ENCODE data around the gene SCN5A. TPM values are rescaled to one million over a fixed set of nuclear protein-coding genes. Genes with fewer than 3 reads are reported as not detected.

SCN5A gene
- total and polyA plus RNA-seq, 2 donors (not counting 1 experiment from before 2014, with no cell fraction given) = 0.20 to 0.37 TPM

DNA sequence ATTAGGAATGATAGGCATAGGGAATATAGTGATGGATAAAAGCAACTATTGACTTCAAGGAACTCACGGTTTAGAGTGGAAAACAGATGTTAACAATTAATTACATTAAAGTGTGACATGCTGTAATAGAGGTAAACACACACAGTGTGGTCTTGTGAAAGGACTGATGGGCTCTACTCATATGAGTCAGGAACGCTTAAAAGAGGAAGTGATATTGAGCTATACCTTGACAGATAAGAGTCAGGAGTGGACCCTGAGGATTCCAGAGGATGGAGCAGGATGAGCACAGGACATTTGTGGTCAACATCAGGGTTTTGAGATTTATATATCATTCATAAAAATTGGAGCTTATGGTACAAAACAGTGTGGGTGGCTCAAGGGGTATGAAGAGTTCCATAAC, 142.4 kb downstream of the SCN5A start:
- no peak overlapping the region for H3K9ac ChIP-seq (ENCODE audit: low read length)
- no peak overlapping the region for H2AFZ ChIP-seq (ENCODE audit: insufficient read depth, low read depth, low read length, poor library complexity, severe bottlenecking)
- no peak for ATAC-seq (ENCODE audit: low read depth)
- peaks cover 5 to 31% of the 10 kb centered on the region in 2 experiments for H3K36me3 ChIP-seq (replicated peaks in 1 of 2; ENCODE audit: control extremely low read depth in 1 of 2, control insufficient read depth in 1 of 2, extremely low read depth in 1 of 2, insufficient read depth in 2 of 2, low read length in 1 of 2)
- DNase-seq = no peak
- CTCF ChIA-PET = interaction anchor here (1.2 to 1.5 kb wide), 4 partner anchors 11 to 532 kb away, joined by 3 to 14 read pairs (median 5); partner anchors contain the start of gene EXOG
- no peak overlapping the region for H3K4me3 Mint-ChIP-seq
- H3K4me1 Mint-ChIP-seq = no peaks in the 10 kb centered on the region
- no peak overlapping the region for H3K27ac ChIP-seq (ENCODE audit: low read length in 2 of 2)
- H3K4me1 ChIP-seq (ENCODE audit: control insufficient read depth in 2 of 2, insufficient read depth in 2 of 2, low read length in 2 of 2) = no peaks in the 10 kb centered on the region
- H3K4me3 ChIP-seq (ENCODE audit: control extremely low read depth in 1 of 5, extremely low read depth in 1 of 5, insufficient read depth in 1 of 5, low read depth in 2 of 5, low read length in 4 of 5) = no peak overlapping the region
- no peak overlapping the region for H3K4me2 ChIP-seq (replicated peaks; ENCODE audit: low read depth, low read length, poor library complexity, severe bottlenecking)
- WGBS (ENCODE audit: insufficient coverage) = 43% methylated on average over 1 of the region's 2 CpGs
- no peaks in the 10 kb centered on the region for H3K9me3 ChIP-seq (ENCODE audit: control extremely low read depth in 1 of 3, control insufficient read depth in 2 of 3, insufficient read depth in 1 of 3, low read length in 2 of 3)
- no peaks in the 10 kb centered on the region for H3K27me3 Mint-ChIP-seq
- H3K9me3 Mint-ChIP-seq (ENCODE audit: insufficient read depth) = no peaks in the 10 kb centered on the region
- H3K27ac Mint-ChIP-seq = no peak overlapping the region
- POLR2A ChIA-PET = no interaction called here
- TF ChIP-seq CTCF (IDR thresholded peaks at IDR 0.05) (no peak), EZH2 (IDR thresholded peaks at IDR 0.05; ENCODE audit: borderline replicate concordance, insufficient read depth, low read depth, low read length, poor library complexity, severe bottlenecking) (no peak)
- no peaks in the 10 kb centered on the region for H3K79me2 ChIP-seq (ENCODE audit: control insufficient read depth, insufficient read depth, low read length)
- no peaks in the 10 kb centered on the region for H4K20me1 ChIP-seq (ENCODE audit: control insufficient read depth, insufficient read depth, low read length, poor library complexity, severe bottlenecking)
- no peaks in the 10 kb centered on the region for H3K27me3 ChIP-seq (replicated peaks in 1 of 4; ENCODE audit: control extremely low read depth in 1 of 4, control insufficient read depth in 3 of 4, insufficient read depth in 4 of 4, low read length in 3 of 4)
- intact Hi-C loops (cut with micrococcal nuclease) = no loop called here

DNA sequence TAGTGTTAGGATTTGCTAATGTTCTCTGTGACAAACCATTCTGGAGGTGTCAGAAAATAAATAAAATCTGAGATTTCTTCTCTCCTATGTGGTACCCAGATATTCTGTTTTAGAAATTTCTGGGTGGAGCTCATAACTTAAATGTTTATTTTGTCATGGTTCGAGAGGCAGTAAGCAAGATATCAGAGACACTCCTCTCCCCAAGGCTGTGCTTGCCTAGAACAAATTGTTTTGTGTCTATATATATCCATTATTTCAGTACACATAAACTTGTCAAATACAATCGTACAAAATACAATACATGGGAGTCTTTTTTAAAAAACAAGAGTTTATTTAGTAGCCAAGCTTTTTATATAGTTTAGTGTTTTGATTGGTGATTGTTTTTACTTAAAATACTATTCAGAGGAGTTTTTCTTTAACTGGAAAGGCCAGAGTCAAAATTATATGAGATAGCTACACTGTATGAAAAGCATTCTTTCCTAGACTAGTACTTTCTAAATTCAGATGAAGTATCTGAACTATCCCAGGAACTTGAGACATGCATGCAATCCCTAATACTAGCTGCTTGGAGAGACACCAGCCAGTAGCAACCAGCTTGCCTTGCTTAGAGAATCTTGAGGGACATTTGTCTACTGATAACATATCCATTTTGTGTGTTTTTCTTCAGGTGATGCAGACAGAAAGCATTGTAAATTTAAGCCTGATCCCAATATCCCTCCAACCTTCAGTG, 148.6 kb downstream of the SCN5A start:
- H3K4me1 ChIP-seq (ENCODE audit: control insufficient read depth in 2 of 2, insufficient read depth in 2 of 2, low read length in 2 of 2) = peaks cover 6 to 10% of the 10 kb centered on the region in 2 donors
- no peak overlapping the region for H3K9ac ChIP-seq (ENCODE audit: low read length)
- H3K4me2 ChIP-seq (replicated peaks; ENCODE audit: low read depth, low read length, poor library complexity, severe bottlenecking) = no peak overlapping the region
- intact Hi-C loops (cut with micrococcal nuclease) = no loop called here
- H3K4me3 ChIP-seq (ENCODE audit: control extremely low read depth in 1 of 5, extremely low read depth in 1 of 5, insufficient read depth in 1 of 5, low read depth in 2 of 5, low read length in 4 of 5) = no peak overlapping the region
- H2AFZ ChIP-seq (ENCODE audit: insufficient read depth, low read depth, low read length, poor library complexity, severe bottlenecking) = no peak overlapping the region
- no peaks in the 10 kb centered on the region for H3K27me3 ChIP-seq (replicated peaks in 1 of 4; ENCODE audit: control extremely low read depth in 1 of 4, control insufficient read depth in 3 of 4, insufficient read depth in 4 of 4, low read length in 3 of 4)
- Mint-ChIP-seq H3K27me3 (no peaks in the 10 kb centered on the region), H3K4me1 (peaks cover 19% of the 10 kb centered on the region), H3K27ac (no peak overlapping the region), H3K9me3 (ENCODE audit: insufficient read depth) (no peaks in the 10 kb centered on the region), H3K4me3 (no peak overlapping the region)
- H3K36me3 ChIP-seq (replicated peaks in 1 of 2; ENCODE audit: control extremely low read depth in 1 of 2, control insufficient read depth in 1 of 2, extremely low read depth in 1 of 2, insufficient read depth in 2 of 2, low read length in 1 of 2) = peaks cover 0 to 18% of the 10 kb centered on the region in 2 experiments
- TF ChIP-seq EZH2 (IDR thresholded peaks at IDR 0.05; ENCODE audit: borderline replicate concordance, insufficient read depth, low read depth, low read length, poor library complexity, severe bottlenecking) (no peak), CTCF (IDR thresholded peaks at IDR 0.05) (no peak)
- no peak overlapping the region for H3K27ac ChIP-seq (ENCODE audit: low read length in 2 of 2)
- WGBS (ENCODE audit: insufficient coverage) = no CpG with 5 or more reads among the region's 2 CpGs
- no peak for ATAC-seq (ENCODE audit: low read depth)
- peaks cover 15% of the 10 kb centered on the region for H3K79me2 ChIP-seq (ENCODE audit: control insufficient read depth, insufficient read depth, low read length)
- CTCF ChIA-PET = interaction anchor here (1.0 to 1.1 kb wide), 2 partner anchors 19 to 530 kb away, joined by 3 to 4 read pairs; no protein-coding TSS in a partner anchor
- DNase-seq = no peak
- H4K20me1 ChIP-seq (ENCODE audit: control insufficient read depth, insufficient read depth, low read length, poor library complexity, severe bottlenecking) = no peaks in the 10 kb centered on the region
- POLR2A ChIA-PET = interaction anchor here (0.7 kb wide), 1 partner anchor 9 kb away, joined by 4 read pairs; no protein-coding TSS in a partner anchor
- no peaks in the 10 kb centered on the region for H3K9me3 ChIP-seq (ENCODE audit: control extremely low read depth in 1 of 3, control insufficient read depth in 2 of 3, insufficient read depth in 1 of 3, low read length in 2 of 3)
